Activated T-helper 1 cell treated with anti-CD3 and anti-CD28 coated beads, Interleukin-2, amount 50 U/mL, for 16 hours (primary cell): ENCODE measurements around the gene WARS2.

Experiments used
- DNase-seq, 2 donors: peaks; one replicate each; pipeline ENCODE4 v3.0.0-alpha.2; 2020; ENCODE audit warnings: low read depth in 1 of 2, low spot score in 1 of 2

The WARS2 gene

GRCh38 chr1:119001181-119002027, 139.0 kb downstream of the WARS2 start:
- DNase-seq, result no peak

- no peak for DNase-seq
Observed at GRCh38 chr1:119000371-119001180, 139.9 kb downstream of the WARS2 start.

GRCh38 chr1:118999348-119000071, 140.9 kb downstream of the WARS2 start:
- no peak for DNase-seq

GRCh38 chr1:118998171-118998570, 142.3 kb downstream of the WARS2 start:
- no peak for DNase-seq

GRCh38 chr1:118997225-118997624, 143.2 kb downstream of the WARS2 start:
- no peak for DNase-seq

GRCh38 chr1:118995312-118996016, 145.0 kb downstream of the WARS2 start:
- no peak for DNase-seq

- no peak for DNase-seq
Observed at GRCh38 chr1:118993700-118994026, 146.8 kb downstream of the WARS2 start.

GRCh38 chr1:118992868-118993699, 147.4 kb downstream of the WARS2 start:
- no peak for DNase-seq

GRCh38 chr1:118992237-118992825, 148.1 kb downstream of the WARS2 start:
- DNase-seq, result no peak

GRCh38 chr1:118991448-118991847, 149.0 kb downstream of the WARS2 start:
- no peak for DNase-seq

GRCh38 chr1:118990513-118991152, 149.8 kb downstream of the WARS2 start:
- no peak for DNase-seq

GRCh38 chr1:118989878-118990378, 150.5 kb downstream of the WARS2 start:
- DNase-seq, result no peak

- DNase-seq, result no peak
Observed at GRCh38 chr1:118989006-118989815, 151.2 kb downstream of the WARS2 start.

GRCh38 chr1:118988186-118989005, 152.1 kb downstream of the WARS2 start, which contains the start of gene TBX15:
TBX15 (minus strand) TSS chr1:118988343; CDS start chr1:118987795, 548 bp downstream.
- no peak for DNase-seq

- no peak for DNase-seq
Observed at GRCh38 chr1:118987468-118988185, 152.8 kb downstream of the WARS2 start.

- no peak for DNase-seq
Observed at GRCh38 chr1:118986555-118987467, 153.6 kb downstream of the WARS2 start.
